Tongue (tissue), 3 donors: ENCODE results near the gene EXOC4. TPM values are rescaled to one million over a fixed set of nuclear protein-coding genes. Genes with fewer than 3 reads are reported as not detected.

Experiments used
- DNase-seq: peaks from one replicate; pipeline ENCODE4 v3.0.0-alpha.2; 2015
- small RNA-seq: library from RNA; depleted of rRNA; stranded (forward); fragments of <200 nt; gene quantifications from one replicate; pipeline ENCODE3, GENCODE V24; 2014; ENCODE audit warnings: low replicate concordance
- total RNA-seq: library from RNA; depleted of rRNA; stranded (reverse); fragments of >200 nt; gene quantifications from one replicate; pipeline ENCODE4 v1.2.3, GENCODE V29; 2014

The EXOC4 gene
- total RNA-seq, 1 donor from 2014 or later, result 140 TPM

DNA sequence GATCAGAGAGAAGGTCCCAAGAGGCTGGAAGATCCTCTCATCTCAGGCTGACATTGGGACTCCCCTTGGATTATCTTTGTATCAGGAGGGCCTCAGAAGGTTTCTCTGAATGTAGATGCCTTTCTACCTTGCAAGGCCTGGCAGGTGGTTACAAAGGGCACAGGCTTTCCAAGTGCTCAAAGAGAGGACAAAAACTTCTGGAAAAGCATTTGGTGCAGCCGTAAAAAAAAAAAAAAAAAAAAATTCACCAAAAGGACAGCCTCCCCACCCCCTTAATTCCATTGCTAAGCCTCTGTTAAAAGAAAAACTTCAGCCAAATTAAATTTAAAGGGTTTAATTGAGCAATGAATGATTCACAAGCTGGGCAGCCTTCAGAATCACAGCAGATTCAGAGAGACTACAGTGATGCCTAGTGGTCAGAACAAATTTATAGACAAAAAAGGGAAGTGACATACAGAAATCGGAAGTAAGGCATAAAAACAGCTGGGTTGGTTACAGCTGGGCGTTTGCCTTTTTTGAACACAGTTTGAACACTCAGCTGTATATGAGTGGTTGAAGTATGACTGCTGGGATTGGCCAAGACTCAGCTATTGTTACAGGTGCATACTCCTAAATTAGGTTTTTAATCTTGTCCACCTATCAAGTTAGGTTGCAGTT lies 831.7 kb downstream of the EXOC4 start:
- DNase-seq, result no peak

GRCh38 chr7:134085311-134085710 lies 832.4 kb downstream of the EXOC4 start:
- no peak for DNase-seq

DNA sequence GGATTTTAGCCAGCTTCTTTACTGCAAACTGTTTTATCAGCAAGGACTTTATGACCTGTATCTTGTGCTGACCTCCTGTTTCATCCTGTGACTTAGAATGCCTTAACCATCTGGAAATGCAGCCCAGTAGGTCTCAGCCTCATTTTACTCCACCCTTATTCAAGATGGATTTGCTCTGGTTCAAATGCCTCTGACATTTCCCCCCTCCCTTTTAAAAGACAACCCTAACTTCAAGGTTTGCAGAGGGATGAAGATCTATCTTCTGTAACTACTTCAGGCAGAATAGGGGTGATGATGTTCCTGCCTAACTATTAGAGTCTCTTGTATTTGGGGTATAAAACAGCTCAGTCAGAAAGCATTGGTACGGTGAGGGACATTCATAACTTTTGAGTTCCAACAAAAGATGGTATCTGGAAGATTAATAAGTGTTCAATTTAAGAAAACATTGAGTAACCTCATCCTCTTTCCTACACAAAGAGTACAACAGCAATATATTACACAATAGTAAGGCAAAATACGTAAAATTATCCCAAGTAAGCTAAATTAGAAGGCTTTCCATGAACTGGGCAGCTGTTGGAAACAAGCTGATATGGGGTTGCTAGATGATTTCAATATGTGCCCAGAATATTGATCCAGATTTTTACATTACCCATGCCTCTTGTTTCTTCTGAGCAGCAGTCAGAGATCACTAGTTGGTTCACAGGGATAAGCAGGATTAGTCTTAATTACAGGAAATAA lies 834.3 kb downstream of the EXOC4 start:
- DNase-seq, result no peak

DNA sequence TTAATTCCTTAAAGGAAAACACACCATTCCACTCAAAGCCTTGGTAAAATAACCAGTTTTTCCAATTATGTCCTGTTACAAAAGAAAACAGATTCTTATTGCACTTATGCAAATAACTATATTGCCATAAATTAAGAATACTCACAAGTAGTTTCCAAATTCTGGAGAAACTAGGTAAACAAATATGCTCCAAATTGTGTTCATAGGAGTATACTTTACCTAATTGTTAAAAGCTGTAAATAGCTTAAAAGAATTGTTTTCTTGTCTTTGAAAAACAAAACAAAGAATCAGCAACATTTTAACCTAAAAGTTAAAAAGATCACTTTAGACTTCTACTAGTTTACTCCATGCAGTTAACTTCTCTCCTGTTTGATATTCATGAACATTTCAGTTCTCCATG lies 835.3 kb downstream of the EXOC4 start:
- DNase-seq, result no peak

DNA sequence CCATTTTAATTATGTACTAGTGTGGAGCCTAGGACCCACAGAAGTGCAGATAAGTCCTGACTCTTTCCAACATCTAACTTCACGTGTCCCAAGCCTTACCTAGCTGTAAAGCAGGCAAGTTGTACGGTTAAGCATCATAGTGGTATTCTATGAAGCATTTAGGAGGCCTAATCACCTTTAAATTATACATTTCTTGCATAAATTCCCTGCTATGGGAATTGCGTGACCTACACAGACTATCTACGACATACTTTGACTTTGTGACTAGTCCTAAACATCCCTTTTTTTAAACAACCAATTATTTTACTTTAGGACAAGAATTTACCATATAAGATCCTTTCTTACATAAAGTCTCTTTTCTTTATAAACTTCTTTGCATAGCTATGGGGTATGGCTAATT lies 836.6 kb downstream of the EXOC4 start:
- no peak for DNase-seq

- DNase-seq, result no peak
Measured at GRCh38 chr7:134098072-134098471, 845.2 kb downstream of the EXOC4 start.

GRCh38 chr7:134101716-134102115 lies 848.8 kb downstream of the EXOC4 start:
- no peak for DNase-seq

DNA sequence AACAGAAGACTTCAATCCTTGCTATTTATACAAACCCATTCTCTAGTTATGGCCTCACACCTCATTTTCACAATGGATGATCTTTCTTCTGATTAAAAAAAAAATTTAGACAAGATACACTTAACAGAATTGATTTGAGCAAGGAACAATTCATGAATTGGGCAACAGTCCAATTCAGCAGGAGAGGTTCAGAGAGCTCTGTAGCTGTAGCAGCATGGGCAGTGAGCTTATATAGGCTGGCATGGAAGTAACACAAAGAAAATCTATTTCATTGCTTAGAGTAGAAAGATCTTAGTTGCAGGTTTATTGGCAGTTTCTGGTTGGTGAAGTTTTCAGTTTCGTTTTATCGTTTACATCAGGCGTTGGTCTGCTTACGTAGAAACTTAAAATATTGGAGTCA lies 851.3 kb downstream of the EXOC4 start:
- DNase-seq, result no peak

DNA sequence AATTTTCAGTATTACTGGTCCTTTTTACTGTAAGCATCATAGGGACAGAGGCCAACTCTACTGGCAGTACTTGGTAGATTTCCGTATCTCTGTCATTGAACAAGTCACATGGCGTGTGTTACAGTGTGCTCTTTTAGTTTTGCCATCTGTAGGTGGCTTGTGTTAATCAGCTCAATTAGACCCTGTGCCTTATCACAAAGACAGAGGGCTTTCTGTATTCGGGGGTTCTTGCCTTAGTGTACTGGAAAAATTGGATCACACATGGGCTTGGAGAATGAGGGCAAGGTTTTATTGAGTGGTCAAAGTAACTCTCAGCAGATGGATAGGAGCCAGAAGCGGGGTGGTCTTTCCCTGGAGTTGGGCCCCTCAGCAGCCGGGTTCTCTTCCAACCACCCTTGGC lies 853.0 kb downstream of the EXOC4 start:
- DNase-seq, result peak; percentile 3

GRCh38 chr7:134108802-134109201 lies 855.9 kb downstream of the EXOC4 start:
- DNase-seq, result no peak

DNA sequence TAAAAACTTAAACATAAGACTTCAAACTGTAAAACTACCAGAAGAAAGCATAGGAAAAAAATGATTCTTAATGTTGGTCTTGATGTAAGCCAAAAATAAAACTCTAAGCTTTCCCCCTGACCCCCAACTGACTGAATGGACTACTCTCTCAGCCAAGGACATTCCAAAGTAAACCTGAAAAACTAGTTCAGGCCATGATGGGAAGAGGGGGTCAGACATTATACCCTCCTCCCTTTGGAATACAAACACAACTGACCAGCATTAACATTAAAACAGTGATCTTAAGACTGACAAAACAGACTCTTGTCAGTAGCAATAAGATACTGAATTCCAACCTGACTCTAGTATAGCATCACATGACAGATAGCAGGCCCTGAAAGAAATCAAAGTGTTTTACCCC lies 860.8 kb downstream of the EXOC4 start:
- DNase-seq, result no peak

DNA sequence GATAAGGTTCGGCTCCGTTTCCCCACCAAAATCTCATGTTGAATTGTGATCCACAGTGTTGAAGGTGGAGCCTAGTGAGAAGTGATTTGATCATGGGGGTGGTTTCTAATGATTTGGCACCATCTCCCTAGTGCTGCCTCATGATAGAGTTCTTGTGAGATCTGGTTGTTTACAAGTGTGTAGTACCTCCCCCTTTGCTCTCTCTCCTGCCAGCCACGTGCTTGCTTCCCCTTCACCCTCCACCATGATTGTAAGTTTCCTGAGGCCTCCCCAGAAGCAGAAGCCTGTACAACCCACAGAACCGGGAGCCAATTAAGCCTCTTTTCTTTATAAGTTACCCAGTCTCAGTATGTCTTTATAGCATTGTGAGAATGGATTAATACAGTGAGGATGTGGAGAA lies 862.1 kb downstream of the EXOC4 start:
- no peak for DNase-seq

Small RNA genes within 50 kb of the gene (small RNA-seq; reads per million reads assigned to genes)
- not detected for gene MIR6133

Other genes starting within 250 kb of the EXOC4 start
- gene CHCHD3, start 171.0 kb upstream of the EXOC4 start, total RNA-seq, result 123 TPM